Measurements from ENCODE around the gene DYNC1H1. TPM values are rescaled to one million over a fixed set of nuclear protein-coding genes. Genes with fewer than 3 reads are reported as not detected.

DYNC1H1 gene
- total RNA-seq, 6 experiments from 2014 or later, result 116 to 261 (median 161) TPM

GRCh38 chr14:102090713-102091112 is 126.3 kb downstream of the DYNC1H1 start:
- H3K4me1 ChIP-seq, result peaks cover 0 to 9% (median 0%) of the 10 kb centered on the region in 4 donors
- DNase-seq (no peak), ATAC-seq (no peak)
- H3K9me3 ChIP-seq, result no peaks in the 10 kb centered on the region
- peaks cover 0 to 3% (median 0%) of the 10 kb centered on the region in 4 donors for H3K36me3 ChIP-seq
- no peak overlapping the region for H3K27ac ChIP-seq
- no peak overlapping the region for H3K4me3 ChIP-seq
- H3K27me3 ChIP-seq, result no peaks in the 10 kb centered on the region
- intact Hi-C loops (cut with DNase I), result loop anchor here in 1 of 2 donors (10.0 kb wide), 1 partner anchor 386 kb away; no protein-coding TSS in a partner anchor
- TF ChIP-seq CTCF (IDR thresholded peaks at IDR 0.05) (no peak), POLR2A (IDR thresholded peaks at IDR 0.05) (no peak)
- no CpG with 5 or more reads among the region's 3 CpGs for WGBS (ENCODE audit: insufficient coverage, low coverage, low lambda C conversion rate, missing lambda C conversion rate)

GRCh38 chr14:102092806-102093205 is 128.4 kb downstream of the DYNC1H1 start:
- DNase-seq (peak in 1 of 3 donors; percentile 24), ATAC-seq (no peak)
- Histone ChIP-seq H3K27me3 (no peaks in the 10 kb centered on the region), H3K27ac (no peak overlapping the region), H3K4me1 (peaks cover 0 to 7% (median 0%) of the 10 kb centered on the region in 4 donors), H3K9me3 (no peaks in the 10 kb centered on the region), H3K36me3 (no peaks in the 10 kb centered on the region), H3K4me3 (no peak overlapping the region)
- TF ChIP-seq POLR2A (IDR thresholded peaks at IDR 0.05), result no peak
- no peak for TF ChIP-seq CTCF (IDR thresholded peaks at IDR 0.05)
- 91% methylated on average over 10 of the region's 10 CpGs for WGBS (ENCODE audit: insufficient coverage, low coverage, low lambda C conversion rate, missing lambda C conversion rate)
- intact Hi-C loops (cut with DNase I), result loop anchor here in 1 of 2 donors (10.0 kb wide), 1 partner anchor 388 kb away; no protein-coding TSS in a partner anchor

- Histone ChIP-seq H3K27ac (no peak overlapping the region), H3K4me1 (no peaks in the 10 kb centered on the region), H3K4me3 (no peak overlapping the region), H3K9me3 (no peaks in the 10 kb centered on the region), H3K36me3 (no peaks in the 10 kb centered on the region), H3K27me3 (no peaks in the 10 kb centered on the region)
- ATAC-seq (no peak), DNase-seq (peak in 1 of 3 donors; percentile 22)
- intact Hi-C loops (cut with DNase I), result loop anchor here in 1 of 2 donors (10.0 kb wide), 1 partner anchor 389 kb away; no protein-coding TSS in a partner anchor
- TF ChIP-seq CTCF (IDR thresholded peaks at IDR 0.05), result no peak
- WGBS (ENCODE audit: insufficient coverage, low coverage, low lambda C conversion rate, missing lambda C conversion rate), result 67% methylated on average over 6 of the region's 7 CpGs
Observed at GRCh38 chr14:102094101-102094500, 129.7 kb downstream of the DYNC1H1 start.

GRCh38 chr14:102095231-102095870 is 131.0 kb downstream of the DYNC1H1 start:
- ATAC-seq, result no peak
- H3K27me3 ChIP-seq, result no peaks in the 10 kb centered on the region
- peak in 1 of 3 donors; percentile 40 for DNase-seq
- no peaks in the 10 kb centered on the region for H3K36me3 ChIP-seq
- no peaks in the 10 kb centered on the region for H3K4me1 ChIP-seq
- intact Hi-C loops (cut with DNase I), result loop anchor here in 1 of 2 donors (5.0 to 10.0 kb wide), 2 partner anchors 48 to 391 kb away; no protein-coding TSS in a partner anchor
- H3K4me3 ChIP-seq, result no peak overlapping the region
- H3K9me3 ChIP-seq, result no peaks in the 10 kb centered on the region
- 77% methylated on average over 1 of the region's 6 CpGs for WGBS (ENCODE audit: insufficient coverage, low coverage, low lambda C conversion rate, missing lambda C conversion rate)
- TF ChIP-seq POLR2A (IDR thresholded peaks at IDR 0.05), result no peak
- no peak for TF ChIP-seq CTCF (IDR thresholded peaks at IDR 0.05)
- no peak overlapping the region for H3K27ac ChIP-seq
